ENCODE measurements around the gene PLCL1.

- TF ChIP-seq ATF3 (CRISPR knock-in tag; conservative IDR thresholded peaks at IDR 0.05), result no peak
- no peak for TF ChIP-seq FOXJ3 (CRISPR knock-in tag; IDR thresholded peaks at IDR 0.05; ENCODE audit: borderline replicate concordance)
- no peak for TF ChIP-seq CBFB (CRISPR knock-in tag; IDR thresholded peaks at IDR 0.05; ENCODE audit: low read depth)
- TF ChIP-seq E2F1 (CRISPR knock-in tag; IDR thresholded peaks at IDR 0.05), result no peak
- no peak for TF ChIP-seq ARID4B (CRISPR knock-in tag; IDR thresholded peaks at IDR 0.05; ENCODE audit: borderline replicate concordance)
- no peak for TF ChIP-seq TEAD4 (CRISPR knock-in tag; IDR thresholded peaks at IDR 0.05)
- TF ChIP-seq IRF2 (CRISPR knock-in tag; IDR thresholded peaks at IDR 0.05; ENCODE audit: borderline replicate concordance, low read depth), result no peak
- TF ChIP-seq ZNF671 (CRISPR knock-in tag; IDR thresholded peaks at IDR 0.05), result no peak
- TF ChIP-seq FOXK1 (CRISPR knock-in tag; IDR thresholded peaks at IDR 0.05), result no peak
- no peak for TF ChIP-seq MAX (CRISPR knock-in tag; IDR thresholded peaks at IDR 0.05)
- TF ChIP-seq USF2 (CRISPR knock-in tag; IDR thresholded peaks at IDR 0.05), result no peak
These were observed 142.2 kb downstream of the PLCL1 start for GRCh38 chr2:197946562-197946961.

Data from WTC11 (cell line).